Stimulated activated naive CD4-positive, alpha-beta T cell (primary cell): Measurements from ENCODE around the gene TOR4A.

Experiments used
- DNase-seq, 6 experiments: peaks; one replicate each; lab custom pipeline; 2025; lab: John Stamatoyannopoulos, UW

TOR4A gene

DNA sequence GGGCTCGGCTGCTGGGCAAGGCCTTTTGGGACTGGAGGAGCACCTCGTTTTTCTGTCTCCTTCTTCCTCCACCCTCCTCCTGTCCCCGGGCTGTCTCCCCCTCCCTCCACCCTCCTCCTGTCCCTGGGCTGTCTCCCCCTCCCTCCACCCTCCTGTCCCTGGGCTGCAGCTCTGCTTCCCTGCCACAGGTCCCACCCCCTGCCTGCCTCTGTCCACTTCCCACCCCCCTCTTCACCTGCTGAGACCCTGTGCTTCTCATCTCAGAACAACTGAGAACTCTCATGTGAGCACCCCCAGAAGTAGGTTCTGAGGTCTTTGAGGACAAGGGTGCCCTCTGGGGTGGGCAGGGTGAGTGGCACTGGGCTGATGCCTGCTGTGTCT, 5.8 kb upstream of the TOR4A start:
- DNase-seq = no peak

GRCh38 chr9:137272241-137273094, 5.1 kb upstream of the TOR4A start:
- DNase-seq = no peak

GRCh38 chr9:137273095-137273490, 4.4 kb upstream of the TOR4A start:
- no peak for DNase-seq

GRCh38 chr9:137273611-137274320, 3.8 kb upstream of the TOR4A start:
- no peak for DNase-seq

DNA sequence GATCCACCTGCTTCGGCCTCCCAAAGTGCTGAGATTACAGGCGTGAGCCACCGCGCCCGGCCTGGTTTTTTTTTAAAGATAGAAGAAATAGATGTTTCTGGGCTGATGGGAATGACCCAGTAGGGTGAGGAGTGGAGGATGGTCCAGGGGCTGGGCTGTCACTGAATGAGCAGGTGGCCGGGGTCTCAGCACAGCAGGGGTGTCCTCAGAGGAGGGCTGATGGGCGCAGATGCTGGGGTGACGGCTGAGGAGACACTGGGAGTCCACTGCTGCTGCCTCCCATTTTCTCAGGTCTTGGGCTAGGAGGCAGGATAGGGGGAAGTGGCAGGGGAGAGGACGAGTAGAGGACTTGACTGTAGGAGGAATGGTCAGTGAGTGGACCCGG, 2.3 kb upstream of the TOR4A start:
- no peak for DNase-seq

DNA sequence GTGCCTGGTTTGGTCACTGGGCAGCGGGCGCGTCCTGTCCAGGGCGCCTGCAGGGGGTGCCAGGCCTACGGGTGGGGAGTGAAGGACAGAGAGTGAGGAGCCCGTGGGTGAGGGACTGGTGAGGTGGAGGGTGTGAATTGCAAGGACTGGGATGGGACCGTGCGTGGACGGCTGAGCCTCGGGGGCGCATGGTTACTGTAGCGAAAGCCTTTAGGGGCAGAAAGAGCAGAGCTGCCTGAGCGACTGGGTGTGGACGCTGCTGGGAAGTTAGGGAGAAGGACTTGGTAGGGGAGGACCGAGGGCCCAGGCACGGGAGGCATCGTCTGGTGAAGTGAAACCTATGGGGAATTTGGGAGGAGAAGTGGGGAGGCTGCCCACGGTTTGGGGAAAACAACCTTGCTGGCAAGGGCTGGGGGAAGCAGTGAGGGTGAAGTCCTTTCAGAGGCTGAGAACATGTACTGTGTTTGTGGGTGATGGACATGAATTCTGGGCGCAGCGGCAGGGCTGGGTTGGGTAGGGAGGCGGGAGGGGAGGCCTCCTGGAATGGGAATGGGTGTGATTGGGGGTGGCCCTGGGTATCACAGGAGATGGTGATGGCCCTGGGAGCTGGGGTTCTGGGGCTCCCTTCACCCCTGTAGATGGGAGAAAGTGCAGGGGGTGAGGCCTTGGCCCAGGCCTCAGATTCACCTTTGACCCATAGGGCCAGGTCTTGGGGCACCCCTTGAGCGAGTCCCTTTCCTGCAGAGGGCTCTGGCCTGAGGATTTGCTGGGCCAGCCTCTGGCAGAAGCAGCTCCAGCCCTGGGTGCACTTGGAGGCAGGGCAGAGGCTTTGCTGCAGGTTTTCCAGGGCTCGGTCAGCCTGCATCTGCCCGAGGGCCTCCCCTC, 1.7 kb upstream of the TOR4A start:
- no peak for DNase-seq

- DNase-seq = no peak
Measured at GRCh38 chr9:137276473-137277328, 825 bp upstream of the TOR4A start.

DNA sequence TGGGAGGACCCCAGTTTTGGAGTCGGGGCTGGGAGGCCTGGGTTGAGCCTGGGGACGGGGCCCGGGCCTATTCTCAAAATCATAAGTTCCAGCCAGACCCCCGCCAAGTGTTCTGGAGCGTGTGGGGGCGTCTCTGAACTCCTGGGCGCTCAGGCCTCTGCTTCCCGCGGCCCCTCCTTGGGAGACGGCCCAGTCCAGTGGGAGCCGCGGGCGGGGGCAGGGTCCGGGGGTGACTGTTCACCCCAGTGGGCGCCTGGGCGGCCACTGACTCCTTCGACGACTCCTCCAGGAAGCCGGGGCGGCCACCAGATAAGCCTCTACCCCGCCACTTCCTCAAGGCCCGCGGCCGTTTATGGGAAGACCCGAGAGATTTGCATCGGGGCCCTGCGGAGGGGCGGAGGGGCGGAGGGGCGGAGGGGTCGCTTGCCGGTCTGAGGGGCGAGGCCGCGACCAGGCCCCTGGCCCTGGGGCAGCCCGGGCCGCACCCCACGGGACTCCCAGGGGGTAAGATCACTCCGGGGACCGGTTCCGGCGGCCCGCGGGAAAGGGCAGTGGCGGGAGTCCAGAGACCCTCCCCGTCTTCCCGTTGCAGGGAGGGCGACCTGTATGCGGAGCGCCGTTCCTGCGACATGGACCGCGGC, 655 bp downstream of the TOR4A start:
- DNase-seq = peak in 1 of 6 experiments; percentile 8

DNA sequence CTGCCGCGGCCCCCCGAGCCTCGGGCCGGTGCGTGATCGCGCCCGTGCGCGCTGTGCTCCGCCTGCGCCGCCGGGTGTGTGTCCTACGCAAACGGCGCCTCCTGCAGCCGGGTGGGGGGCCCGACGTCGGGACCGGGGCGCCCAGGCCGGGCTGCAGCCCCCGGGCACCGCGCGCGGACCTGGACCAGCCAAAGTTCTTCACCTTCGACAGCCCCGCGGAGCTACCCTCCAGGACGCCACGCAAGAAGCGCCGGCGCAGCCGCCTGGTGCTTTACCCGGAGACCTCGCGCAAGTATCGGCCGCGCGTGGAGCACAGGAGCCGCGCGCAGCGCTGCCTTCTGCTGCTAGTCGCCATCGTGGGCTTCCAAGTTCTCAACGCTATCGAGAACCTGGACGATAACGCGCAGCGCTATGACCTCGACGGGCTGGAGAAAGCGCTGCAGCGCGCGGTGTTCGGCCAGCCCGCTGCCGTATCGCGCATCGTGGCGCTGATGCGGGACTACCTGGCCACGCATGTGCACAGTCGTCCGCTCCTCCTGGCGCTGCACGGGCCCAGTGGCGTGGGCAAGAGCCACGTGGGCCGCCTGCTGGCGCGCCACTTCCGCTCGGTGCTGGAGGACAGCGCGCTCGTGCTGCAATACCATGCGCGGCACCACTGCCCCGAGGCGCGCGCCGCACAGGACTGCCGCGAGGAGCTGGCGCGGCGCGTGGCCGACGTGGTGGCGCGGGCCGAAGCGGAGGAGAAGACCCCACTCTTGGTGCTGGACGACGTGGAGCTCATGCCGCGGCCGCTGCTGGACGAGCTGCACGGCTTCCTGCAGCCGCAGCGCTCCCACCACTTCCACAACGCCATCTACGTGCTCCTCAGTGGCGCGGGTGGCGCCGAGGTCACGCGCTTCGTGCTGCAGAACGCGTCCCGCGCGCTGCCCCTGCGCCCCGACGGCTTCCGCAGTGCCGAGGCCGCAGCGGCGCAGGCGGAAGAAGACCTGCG, 1.5 kb downstream of the TOR4A start:
- no peak for DNase-seq

DNA sequence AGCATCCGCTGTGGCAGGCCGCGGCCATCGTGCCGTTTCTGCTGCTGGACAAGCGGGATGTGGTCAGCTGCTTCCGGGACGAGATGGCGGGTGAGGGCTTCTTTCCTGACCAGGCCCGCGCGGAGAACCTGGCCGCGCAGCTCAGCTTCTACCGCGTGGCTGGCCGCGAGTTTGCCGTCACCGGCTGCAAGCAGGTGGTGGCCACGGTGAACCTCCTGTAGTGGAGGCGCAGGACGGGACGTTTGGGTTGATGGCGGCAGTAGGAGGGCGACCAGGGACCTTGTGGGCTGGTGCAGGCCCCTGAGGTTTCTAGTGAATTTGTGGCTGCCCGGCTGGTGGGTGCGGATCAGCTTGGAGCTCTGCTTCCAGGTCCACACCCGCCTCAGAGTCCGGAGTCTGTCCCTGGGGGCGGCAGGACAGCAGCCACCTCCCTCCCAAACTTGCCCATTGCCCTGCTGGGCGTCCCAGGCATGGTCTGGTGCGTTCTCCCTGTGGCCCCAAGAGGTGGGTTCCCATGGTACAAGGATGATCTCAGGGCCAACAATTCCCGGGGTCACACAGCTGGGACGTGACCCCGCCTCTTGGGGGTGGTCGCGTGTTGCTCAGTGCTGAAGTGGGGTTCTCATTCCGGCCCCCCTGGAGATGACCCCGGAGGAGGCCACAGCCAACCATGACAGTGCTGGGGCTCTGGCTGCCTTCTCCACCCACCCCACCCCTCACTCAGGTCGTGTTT, 2.4 kb downstream of the TOR4A start:
- no peak for DNase-seq

DNA sequence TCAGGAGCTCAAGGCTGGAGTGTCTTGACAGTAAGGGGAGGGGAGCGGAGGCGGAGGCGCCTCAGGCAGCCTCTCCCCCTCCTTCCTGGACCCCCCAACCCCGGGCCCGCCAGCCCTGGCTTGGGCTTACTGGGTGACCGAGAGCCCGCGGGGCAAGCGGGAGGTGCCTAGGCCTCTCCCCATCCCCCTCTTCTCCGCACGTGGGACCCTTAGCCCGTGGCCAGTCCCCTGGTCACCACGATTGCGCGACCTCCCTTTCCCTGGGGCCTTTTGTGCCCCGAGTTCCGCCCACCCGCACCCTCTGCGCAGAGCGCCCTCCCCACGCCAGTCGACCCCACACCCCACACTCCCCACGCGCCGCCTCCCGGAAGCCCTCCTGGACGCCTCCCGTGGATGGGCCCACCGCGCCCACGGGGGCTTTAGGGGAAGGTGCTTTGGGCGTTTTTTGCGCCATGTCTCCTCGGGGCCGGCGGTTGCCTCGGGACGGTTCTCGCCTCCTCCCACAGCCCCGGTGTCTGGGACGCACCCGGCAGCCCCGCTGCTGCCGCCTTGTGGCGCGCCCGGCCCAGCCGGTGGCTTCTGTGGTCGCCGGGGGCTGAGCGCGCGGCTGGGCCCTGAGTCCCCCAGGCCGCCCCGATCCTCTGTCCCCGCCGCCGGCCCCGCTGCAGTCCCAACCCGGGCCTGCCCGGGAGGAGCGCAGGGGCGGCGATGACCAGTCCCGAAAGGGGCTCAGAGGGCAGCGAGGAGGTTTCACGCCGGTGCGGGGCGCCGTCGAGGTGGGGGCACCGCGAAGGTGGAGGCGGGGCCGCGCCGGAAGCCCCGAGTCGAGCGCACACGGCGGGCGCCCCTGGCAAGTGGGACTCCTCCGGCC, 3.2 kb downstream of the TOR4A start:
- no peak for DNase-seq

GRCh38 chr9:137281345-137282116, 4.0 kb downstream of the TOR4A start:
- DNase-seq = no peak

DNA sequence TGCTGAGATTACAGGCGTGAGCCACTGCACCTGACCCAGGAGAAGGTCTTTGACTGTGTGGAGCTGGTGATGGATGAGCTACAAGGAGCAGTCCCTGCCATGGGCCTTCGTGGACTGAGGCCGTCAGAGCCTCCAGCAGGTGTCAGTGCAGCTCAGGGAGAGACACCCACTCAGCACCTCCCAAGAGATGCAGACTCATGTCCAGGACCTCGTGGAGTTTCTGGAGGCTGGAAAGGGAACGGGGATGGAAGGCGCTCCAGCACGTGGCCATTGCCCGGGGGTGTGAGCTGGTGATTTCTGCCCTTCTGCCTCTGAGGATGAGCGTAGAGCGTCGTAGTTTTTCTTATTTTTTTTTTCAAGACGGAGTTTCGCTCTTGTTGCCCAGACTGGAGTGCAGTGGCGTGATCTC, 9.5 kb downstream of the TOR4A start:
- no peak for DNase-seq

DNA sequence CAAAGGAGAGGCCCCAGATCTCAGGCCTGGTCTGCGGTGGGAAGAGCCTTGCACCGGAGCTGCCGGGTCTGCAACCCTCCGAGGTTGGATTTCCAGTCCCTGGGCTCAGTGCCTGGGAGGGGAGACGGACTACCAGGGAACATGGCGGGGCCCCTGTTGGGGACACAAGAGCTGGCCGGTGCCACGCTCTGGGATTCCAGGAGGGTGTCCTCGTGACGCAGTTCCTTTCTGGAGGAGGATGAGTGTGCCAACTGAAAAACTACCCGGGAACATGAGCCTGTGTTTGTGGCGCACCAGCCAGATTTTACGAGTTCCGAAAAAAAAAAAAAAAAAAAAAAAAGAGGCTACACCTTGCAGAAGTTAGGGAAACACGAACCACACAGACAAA, 15.6 kb downstream of the TOR4A start:
- no peak for DNase-seq

DNA sequence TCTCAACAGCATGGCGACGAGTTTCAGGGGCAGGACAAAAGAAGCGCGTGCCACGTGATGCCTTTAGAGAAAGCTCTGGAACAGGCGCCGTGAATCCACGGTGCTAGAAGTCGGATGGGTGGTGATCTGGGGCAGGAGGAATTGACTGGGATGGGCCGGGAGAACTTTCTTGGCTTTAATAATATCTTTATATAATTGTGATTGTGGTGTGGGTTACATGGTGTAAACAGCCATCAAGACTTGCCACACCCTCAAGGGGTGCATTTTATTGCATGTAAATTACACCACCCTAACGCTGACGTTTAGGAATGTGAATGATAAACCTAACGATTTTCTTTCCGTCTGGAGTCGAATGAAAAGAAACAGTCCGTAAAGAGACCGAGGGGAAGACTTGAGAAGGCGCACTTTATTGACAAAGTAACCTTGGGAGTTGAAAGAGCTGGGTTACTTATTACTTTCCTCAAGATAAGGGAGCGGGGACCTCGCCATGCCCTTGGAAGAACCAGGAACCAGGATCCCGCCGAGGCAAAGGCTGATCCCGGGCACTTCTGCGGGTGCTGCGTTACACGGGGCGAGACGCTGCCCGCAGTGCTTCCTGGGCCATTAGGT, 16.1 kb downstream of the TOR4A start:
- DNase-seq = no peak

GRCh38 chr9:137294091-137294680, 16.7 kb downstream of the TOR4A start:
- DNase-seq = no peak
